Progenitor cell of endocrine pancreas (in vitro differentiated cells): ENCODE data around the gene TPRG1L. TPM values are rescaled to one million over a fixed set of nuclear protein-coding genes. Genes with fewer than 3 reads are reported as not detected.

ENCODE experiments used
- DNase-seq: peaks from one replicate; pipeline ENCODE4 v3.0.0; 2021; ENCODE audit warnings: low spot score; ENCODE audit not compliant: unreplicated experiment
- H3K27ac Mint-ChIP-seq: 2 replicates; pipeline ENCODE4 v1.8.0; 2021; ENCODE audit warnings: mild to moderate bottlenecking, moderate library complexity, mixed read lengths
- H3K27me3 Mint-ChIP-seq: 2 replicates; pipeline ENCODE4 v1.8.0; 2021; ENCODE audit warnings: mixed read lengths
- H3K36me3 Mint-ChIP-seq: 2 replicates; pipeline ENCODE4 v1.8.0; 2022; ENCODE audit warnings: mixed read lengths; ENCODE audit not compliant: insufficient read depth
- H3K4me1 Mint-ChIP-seq: 2 replicates; pipeline ENCODE4 v1.8.0; 2021; ENCODE audit warnings: low read depth, mixed read lengths
- H3K4me3 Mint-ChIP-seq: 2 replicates; pipeline ENCODE4 v1.8.0; 2021; ENCODE audit warnings: low read depth, mild to moderate bottlenecking, moderate library complexity, mixed read lengths
- H3K9me3 Mint-ChIP-seq: 2 replicates; pipeline ENCODE4 v1.8.0; 2021; ENCODE audit warnings: low read depth, mixed read lengths
- total RNA-seq: library from RNA; stranded (reverse); gene quantifications from 2 replicates; pipeline ENCODE4 v1.2.1, GENCODE V29; 2021
- TF ChIP-seq, protein P1 (sequence below): fragments of 200-600 bp; sonication (generic); IDR thresholded peaks from one replicate; pipeline ENCODE4 v1.5.0; 2021; ENCODE audit warnings: antibody characterized with exemption, mild to moderate bottlenecking; ENCODE audit not compliant: unreplicated experiment

Gene TPRG1L
- total RNA-seq, 1 donor from 2014 or later = 31.4 TPM

DNA sequence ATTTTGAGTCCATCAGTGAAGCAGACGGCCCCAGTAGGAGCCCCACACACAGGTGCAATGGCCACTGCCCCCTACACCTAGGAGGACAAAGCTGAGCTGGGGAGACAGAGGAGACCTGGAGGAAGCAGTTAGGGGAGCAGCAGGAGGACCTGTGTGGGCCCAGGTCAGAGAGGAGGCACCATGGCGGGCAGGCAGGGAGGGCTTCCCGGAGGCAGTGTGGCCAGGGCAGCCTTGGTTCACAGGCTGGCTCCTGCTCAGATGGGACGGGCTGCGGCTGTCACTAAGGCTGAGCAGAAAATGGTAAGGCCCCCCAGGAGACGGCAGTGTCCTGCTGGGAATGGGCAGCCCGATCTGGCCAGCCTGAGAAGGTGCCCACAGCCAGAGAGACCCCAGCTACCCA, 28.9 kb upstream of the TPRG1L start:
- no peaks in the 10 kb centered on the region for H3K36me3 Mint-ChIP-seq
- H3K27me3 Mint-ChIP-seq = no peaks in the 10 kb centered on the region
- no peaks in the 10 kb centered on the region for H3K9me3 Mint-ChIP-seq
- H3K4me1 Mint-ChIP-seq = peaks cover 6% of the 10 kb centered on the region
- no peak overlapping the region for H3K4me3 Mint-ChIP-seq
- no peak for DNase-seq
- TF ChIP-seq, protein P1, sequence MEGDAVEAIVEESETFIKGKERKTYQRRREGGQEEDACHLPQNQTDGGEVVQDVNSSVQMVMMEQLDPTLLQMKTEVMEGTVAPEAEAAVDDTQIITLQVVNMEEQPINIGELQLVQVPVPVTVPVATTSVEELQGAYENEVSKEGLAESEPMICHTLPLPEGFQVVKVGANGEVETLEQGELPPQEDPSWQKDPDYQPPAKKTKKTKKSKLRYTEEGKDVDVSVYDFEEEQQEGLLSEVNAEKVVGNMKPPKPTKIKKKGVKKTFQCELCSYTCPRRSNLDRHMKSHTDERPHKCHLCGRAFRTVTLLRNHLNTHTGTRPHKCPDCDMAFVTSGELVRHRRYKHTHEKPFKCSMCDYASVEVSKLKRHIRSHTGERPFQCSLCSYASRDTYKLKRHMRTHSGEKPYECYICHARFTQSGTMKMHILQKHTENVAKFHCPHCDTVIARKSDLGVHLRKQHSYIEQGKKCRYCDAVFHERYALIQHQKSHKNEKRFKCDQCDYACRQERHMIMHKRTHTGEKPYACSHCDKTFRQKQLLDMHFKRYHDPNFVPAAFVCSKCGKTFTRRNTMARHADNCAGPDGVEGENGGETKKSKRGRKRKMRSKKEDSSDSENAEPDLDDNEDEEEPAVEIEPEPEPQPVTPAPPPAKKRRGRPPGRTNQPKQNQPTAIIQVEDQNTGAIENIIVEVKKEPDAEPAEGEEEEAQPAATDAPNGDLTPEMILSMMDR = no peak
- no peak overlapping the region for H3K27ac Mint-ChIP-seq

DNA sequence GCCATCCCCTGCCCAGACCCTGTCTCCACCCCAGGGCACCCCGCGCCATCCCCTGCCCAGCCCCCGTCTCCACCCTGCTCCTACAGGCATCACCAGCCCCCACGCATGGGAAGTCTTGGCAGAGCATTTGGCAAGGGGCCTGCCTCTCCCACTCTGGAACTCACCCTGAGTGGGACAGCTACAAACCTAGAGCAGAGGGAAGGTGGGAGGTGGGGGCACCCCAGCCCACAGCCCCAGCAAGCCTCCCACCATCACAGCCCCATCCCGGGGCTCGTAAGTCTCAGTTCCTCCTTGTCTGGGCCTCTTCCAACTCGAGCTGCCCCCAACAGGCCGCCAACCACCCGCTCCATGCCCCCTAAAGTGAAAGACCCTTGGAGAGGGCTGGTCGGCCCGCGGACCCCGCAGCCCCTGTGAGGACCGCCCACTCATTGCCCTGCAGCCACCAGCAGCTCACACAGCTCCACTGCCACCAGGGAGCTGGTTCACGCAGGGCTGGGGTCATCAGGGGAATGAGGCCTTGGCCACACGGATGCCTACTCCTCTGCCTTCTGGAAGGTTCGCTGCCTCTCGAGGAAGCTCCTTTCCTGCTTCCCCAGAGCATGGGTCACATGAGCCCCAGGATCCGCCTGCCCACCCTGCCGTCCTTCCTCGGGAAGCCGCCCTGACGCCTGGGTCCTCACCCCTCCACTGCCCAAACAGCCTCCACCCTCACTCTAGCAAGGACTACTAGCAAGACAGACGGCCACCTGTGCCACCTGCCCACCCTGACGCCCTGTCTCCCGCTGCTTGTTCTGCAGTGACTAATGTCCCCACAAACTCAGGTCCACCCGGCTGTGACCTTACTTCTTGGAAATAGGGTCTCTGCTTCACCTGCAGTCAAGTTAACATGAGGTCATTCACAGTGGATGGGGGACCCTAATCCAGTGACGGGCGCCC, 27.9 kb upstream of the TPRG1L start:
- H3K27me3 Mint-ChIP-seq = no peaks in the 10 kb centered on the region
- TF ChIP-seq, protein P1 = no peak
- no peaks in the 10 kb centered on the region for H3K9me3 Mint-ChIP-seq
- peaks cover 6% of the 10 kb centered on the region for H3K4me1 Mint-ChIP-seq
- no peak for DNase-seq
- peaks cover 2% of the 10 kb centered on the region for H3K36me3 Mint-ChIP-seq
- H3K27ac Mint-ChIP-seq = no peak overlapping the region
- no peak overlapping the region for H3K4me3 Mint-ChIP-seq

- no peak overlapping the region for H3K27ac Mint-ChIP-seq
- no peaks in the 10 kb centered on the region for H3K9me3 Mint-ChIP-seq
- no peak for DNase-seq
These were observed 27.2 kb upstream of the TPRG1L start for GRCh38 chr1:3597599-3597964.

GRCh38 chr1:3598051-3598491, 26.7 kb upstream of the TPRG1L start:
- no peak for DNase-seq
- no peak overlapping the region for H3K4me3 Mint-ChIP-seq
- H3K9me3 Mint-ChIP-seq = no peaks in the 10 kb centered on the region
- no peak overlapping the region for H3K27ac Mint-ChIP-seq
- peaks cover 6% of the 10 kb centered on the region for H3K4me1 Mint-ChIP-seq
- TF ChIP-seq, protein P1 = no peak
- peaks cover 2% of the 10 kb centered on the region for H3K36me3 Mint-ChIP-seq
- no peaks in the 10 kb centered on the region for H3K27me3 Mint-ChIP-seq

More at GRCh38 chr1:3597599-3597964, 27.2 kb upstream of the TPRG1L start:
- TF ChIP-seq, protein P1 = no peak
- Mint-ChIP-seq H3K36me3 (peaks cover 2% of the 10 kb centered on the region), H3K27me3 (no peaks in the 10 kb centered on the region), H3K4me1 (peaks cover 6% of the 10 kb centered on the region), H3K4me3 (no peak overlapping the region)

DNA sequence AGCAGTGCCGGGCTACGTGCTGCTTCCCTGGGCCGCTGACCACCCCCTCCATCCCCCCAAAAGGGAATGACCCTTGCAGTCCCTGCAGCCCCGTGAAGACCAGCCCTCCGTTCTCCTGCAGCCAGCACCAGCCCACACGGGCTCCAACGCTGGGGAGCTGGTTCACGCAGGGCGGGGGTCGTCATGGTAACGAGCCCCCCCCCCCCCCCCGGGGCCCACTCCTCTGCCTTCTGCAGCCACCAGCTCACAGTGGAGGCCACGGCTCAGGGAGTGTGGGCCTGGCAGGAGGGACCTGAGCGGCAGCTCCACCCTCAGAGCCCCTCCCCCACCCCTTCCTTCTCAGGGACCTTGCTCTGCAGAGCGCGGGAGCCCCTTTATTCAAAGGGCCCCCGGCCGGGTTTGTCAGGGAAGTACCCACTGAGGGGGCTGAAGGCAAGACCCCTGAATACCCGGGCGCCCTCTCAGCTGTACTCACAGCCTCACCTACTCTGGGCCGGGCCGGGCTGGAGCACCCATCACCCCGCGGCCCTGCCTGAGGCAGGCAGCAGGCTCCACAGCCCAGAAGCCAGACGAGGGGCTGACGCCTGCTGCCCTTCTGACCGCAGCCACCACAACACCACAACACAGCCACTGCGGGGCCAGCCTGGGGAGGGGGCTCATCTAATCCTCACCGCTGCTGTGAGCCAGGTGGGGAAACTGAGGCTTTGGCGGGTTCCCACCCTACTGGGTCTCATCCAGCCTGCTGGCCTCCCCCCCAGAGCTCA, 26.1 kb upstream of the TPRG1L start:
- no peak overlapping the region for H3K27ac Mint-ChIP-seq
- H3K4me3 Mint-ChIP-seq = no peak overlapping the region
- H3K36me3 Mint-ChIP-seq = peaks cover 2% of the 10 kb centered on the region
- no peak for DNase-seq
- no peaks in the 10 kb centered on the region for H3K9me3 Mint-ChIP-seq
- TF ChIP-seq, protein P1 = no peak
- no peaks in the 10 kb centered on the region for H3K27me3 Mint-ChIP-seq
- peaks cover 6% of the 10 kb centered on the region for H3K4me1 Mint-ChIP-seq
